ENCODE measurements around the gene WDR86.

WDR86 gene

DNA sequence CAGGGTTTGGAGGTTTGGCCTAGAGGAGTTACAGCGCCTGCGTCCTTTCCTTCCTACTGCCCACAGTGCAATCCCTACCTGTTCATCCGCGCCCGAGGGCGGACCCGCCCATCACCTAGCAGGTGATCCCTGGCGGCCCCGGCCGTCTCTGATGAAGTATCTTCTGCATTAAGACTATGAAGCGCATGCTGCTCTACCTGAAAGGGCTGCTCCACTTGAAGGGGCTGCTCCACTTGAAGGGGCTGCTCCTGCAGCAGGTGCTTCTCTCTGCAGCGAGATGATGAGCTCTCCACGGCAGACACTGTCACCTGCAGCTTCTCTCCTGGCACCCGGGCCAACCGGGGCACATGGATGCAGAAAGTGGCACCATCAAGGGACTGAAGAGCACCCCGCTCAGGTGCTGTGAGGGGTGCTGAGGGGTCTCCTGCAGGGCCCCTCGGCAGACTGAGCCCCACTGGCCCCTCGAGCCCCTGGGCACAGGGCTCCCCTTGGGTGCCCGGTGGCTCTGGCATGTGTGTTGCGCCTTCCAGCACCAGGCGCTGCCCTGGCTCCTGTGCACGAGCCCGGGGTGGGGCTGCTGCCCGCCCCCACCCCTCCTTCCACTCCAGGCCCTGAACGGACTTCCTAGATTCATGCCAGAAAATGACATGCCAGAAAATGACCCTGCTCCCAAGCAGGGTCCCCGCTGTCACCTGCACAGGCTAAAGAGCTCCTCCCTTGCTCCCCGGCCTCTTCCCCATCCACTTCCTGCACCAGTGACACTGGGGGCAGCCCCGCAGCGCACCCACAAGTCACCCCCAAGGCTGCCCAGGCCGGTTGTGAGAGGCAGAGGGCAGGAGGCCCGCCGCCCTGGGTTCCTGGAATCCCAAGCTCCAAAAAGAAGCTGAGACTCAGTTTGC lies 29.4 kb downstream of the WDR86 start:
- peaks cover 18% of the 10 kb centered on the region for H3K36me3 ChIP-seq (ENCODE audit: insufficient read depth, low read length)
- H3K27me3 ChIP-seq (ENCODE audit: insufficient read depth, low read length), result peaks cover 38% of the 10 kb centered on the region

DNA sequence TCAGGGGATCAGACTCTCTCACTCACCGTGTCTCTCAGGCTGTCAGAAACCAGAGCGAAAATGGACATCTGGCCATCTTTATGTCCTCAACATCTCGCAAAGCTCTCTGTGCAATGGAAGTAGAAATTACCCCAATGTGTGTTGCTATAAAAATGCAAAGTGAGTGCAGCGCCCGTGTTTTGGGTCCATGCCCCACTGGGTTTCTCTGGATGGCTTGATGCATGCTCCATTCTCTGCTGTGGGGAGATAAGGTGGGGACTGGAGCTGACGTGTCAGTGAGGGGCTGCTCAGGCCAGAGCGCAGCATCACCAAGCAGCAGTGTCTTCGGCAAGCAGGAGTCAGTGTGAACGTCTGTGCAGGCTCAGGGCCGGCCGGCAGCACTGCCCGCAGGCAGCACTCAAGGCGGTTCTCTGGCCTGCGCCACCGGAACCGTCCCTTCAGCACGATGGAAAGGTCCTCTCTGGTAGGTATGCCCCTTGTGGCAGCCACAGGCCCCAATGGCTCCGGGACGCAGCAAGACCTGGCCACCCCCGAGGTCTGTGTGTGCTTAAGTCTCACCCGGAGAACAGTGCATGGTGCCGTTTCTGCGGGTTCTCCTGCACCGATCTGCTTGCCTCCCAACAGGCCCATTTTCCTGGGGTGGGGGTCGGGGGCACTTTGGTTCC lies 30.2 kb downstream of the WDR86 start:
- Histone ChIP-seq H3K36me3 (ENCODE audit: insufficient read depth, low read length) (peaks cover 19% of the 10 kb centered on the region), H3K9ac (ENCODE audit: low read depth, low read length) (no peak overlapping the region), H3K27me3 (ENCODE audit: insufficient read depth, low read length) (peaks cover 36% of the 10 kb centered on the region), H3K4me3 (ENCODE audit: low read length) (no peak overlapping the region), H3K27ac (ENCODE audit: low read depth, low read length) (no peak overlapping the region), H3K4me1 (ENCODE audit: insufficient read depth, low read length) (peaks cover 12% of the 10 kb centered on the region; the same call in 1 of the 2 replicates), H3K9me3 (ENCODE audit: insufficient read depth, low read depth, low read length) (no peaks in the 10 kb centered on the region)
- 87% methylated on average over 25 of the region's 25 CpGs for WGBS

More for the DNA sequence above, 29.4 kb downstream of the WDR86 start:
- WGBS, result 86% methylated on average over 32 of the region's 32 CpGs
- Histone ChIP-seq H3K9ac (ENCODE audit: low read depth, low read length) (no peak overlapping the region), H3K27ac (ENCODE audit: low read depth, low read length) (no peak overlapping the region; the same call in 1 of the 2 replicates), H3K9me3 (ENCODE audit: insufficient read depth, low read depth, low read length) (no peaks in the 10 kb centered on the region), H3K4me3 (ENCODE audit: low read length) (peak overlapping the region; percentile 47; the same call in 1 of the 2 replicates), H3K4me1 (ENCODE audit: insufficient read depth, low read length) (peaks cover 12% of the 10 kb centered on the region; the same call in 1 of the 2 replicates)

DNA sequence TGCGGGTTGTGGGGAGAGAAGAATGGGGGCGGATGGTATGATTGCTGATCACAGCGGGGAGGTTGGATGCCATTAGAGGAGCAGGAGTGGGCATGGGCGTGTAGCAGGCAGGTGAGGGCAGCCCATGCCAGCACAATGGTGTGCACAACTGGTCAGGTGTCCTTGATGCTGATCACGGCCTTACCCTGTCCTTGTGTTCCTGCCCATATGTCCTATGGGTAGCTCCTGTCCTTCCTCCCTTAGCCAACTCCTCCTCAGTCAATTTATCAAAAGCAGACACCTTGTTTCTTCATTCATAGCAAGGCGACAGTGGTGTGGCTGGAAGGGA lies 30.7 kb downstream of the WDR86 start:
- H3K27me3 ChIP-seq (ENCODE audit: insufficient read depth, low read length), result peaks cover 33% of the 10 kb centered on the region
- H3K9ac ChIP-seq (ENCODE audit: low read depth, low read length), result no peak overlapping the region
- H3K4me3 ChIP-seq (ENCODE audit: low read length), result no peak overlapping the region
- peaks cover 12% of the 10 kb centered on the region; the same call in 1 of the 2 replicates for H3K4me1 ChIP-seq (ENCODE audit: insufficient read depth, low read length)
- 93% methylated on average over 6 of the region's 6 CpGs for WGBS
- H3K27ac ChIP-seq (ENCODE audit: low read depth, low read length), result no peak overlapping the region
- peaks cover 22% of the 10 kb centered on the region for H3K36me3 ChIP-seq (ENCODE audit: insufficient read depth, low read length)
- no peaks in the 10 kb centered on the region for H3K9me3 ChIP-seq (ENCODE audit: insufficient read depth, low read depth, low read length)

- Histone ChIP-seq H3K27ac (ENCODE audit: low read depth, low read length) (no peak overlapping the region), H3K27me3 (ENCODE audit: insufficient read depth, low read length) (peaks cover 28% of the 10 kb centered on the region), H3K4me1 (ENCODE audit: insufficient read depth, low read length) (peaks cover 12% of the 10 kb centered on the region; the same call in 1 of the 2 replicates), H3K9me3 (ENCODE audit: insufficient read depth, low read depth, low read length) (no peaks in the 10 kb centered on the region), H3K9ac (ENCODE audit: low read depth, low read length) (no peak overlapping the region), H3K36me3 (ENCODE audit: insufficient read depth, low read length) (peaks cover 22% of the 10 kb centered on the region), H3K4me3 (ENCODE audit: low read length) (no peak overlapping the region)
- WGBS, result 96% methylated on average over 17 of the region's 17 CpGs
These were observed 31.2 kb downstream of the WDR86 start for GRCh38 chr7:151378496-151379192.

DNA sequence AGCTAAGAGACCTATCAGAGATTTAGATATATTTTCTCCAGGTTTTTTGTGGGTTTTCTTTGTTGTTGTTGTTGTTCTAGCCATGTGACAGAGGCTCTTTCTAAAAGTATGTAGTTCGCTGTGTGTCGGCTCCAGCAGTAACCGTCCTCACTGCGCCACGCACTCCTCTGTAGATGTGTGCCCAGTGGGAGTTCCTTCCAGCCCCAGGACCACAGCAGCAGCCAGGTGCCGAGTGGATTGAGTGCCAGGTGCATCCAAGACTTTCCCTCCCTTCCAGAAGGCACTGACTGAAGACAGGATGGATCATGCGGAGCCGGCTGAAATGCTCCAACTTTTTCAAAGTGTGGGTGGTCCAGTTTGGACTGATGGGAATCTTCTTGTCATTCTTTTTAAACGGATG lies 31.8 kb downstream of the WDR86 start:
- peaks cover 21% of the 10 kb centered on the region for H3K27me3 ChIP-seq (ENCODE audit: insufficient read depth, low read length)
- 94% methylated on average over 9 of the region's 9 CpGs for WGBS
- no peak overlapping the region for H3K27ac ChIP-seq (ENCODE audit: low read depth, low read length)
- no peak overlapping the region for H3K9ac ChIP-seq (ENCODE audit: low read depth, low read length)
- H3K4me1 ChIP-seq (ENCODE audit: insufficient read depth, low read length), result peaks cover 16% of the 10 kb centered on the region; the same call in 1 of the 2 replicates
- H3K4me3 ChIP-seq (ENCODE audit: low read length), result no peak overlapping the region
- peaks cover 22% of the 10 kb centered on the region for H3K36me3 ChIP-seq (ENCODE audit: insufficient read depth, low read length)
- H3K9me3 ChIP-seq (ENCODE audit: insufficient read depth, low read depth, low read length), result no peaks in the 10 kb centered on the region

DNA sequence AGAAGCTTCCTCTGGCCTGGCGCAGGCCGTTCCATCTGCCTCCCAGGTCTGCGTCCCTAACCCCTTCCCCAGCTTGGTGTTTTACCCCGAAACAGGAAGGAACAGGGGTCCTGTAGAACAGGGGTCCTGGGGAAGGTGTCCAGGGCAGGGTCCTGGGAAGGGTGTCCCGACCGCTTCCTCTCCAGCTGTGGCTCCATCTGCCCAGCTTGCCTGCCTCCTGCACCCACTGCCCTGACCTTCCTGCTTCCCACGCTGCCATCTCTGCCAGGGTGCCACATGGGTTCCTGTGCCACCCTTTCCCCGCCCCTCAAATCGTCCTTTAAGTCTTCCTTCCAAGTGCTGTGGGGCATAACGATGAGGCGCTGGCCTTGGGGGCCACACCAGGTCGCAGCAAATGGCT lies 32.4 kb downstream of the WDR86 start:
- H3K9ac ChIP-seq (ENCODE audit: low read depth, low read length), result no peak overlapping the region
- peaks cover 15% of the 10 kb centered on the region for H3K27me3 ChIP-seq (ENCODE audit: insufficient read depth, low read length)
- H3K4me3 ChIP-seq (ENCODE audit: low read length), result no peak overlapping the region
- H3K4me1 ChIP-seq (ENCODE audit: insufficient read depth, low read length), result peaks cover 20% of the 10 kb centered on the region; the same call in 1 of the 2 replicates
- WGBS, result 87% methylated on average over 12 of the region's 12 CpGs
- no peaks in the 10 kb centered on the region for H3K9me3 ChIP-seq (ENCODE audit: insufficient read depth, low read depth, low read length)
- no peak overlapping the region for H3K27ac ChIP-seq (ENCODE audit: low read depth, low read length)
- peaks cover 22% of the 10 kb centered on the region for H3K36me3 ChIP-seq (ENCODE audit: insufficient read depth, low read length)

- Histone ChIP-seq H3K9me3 (ENCODE audit: insufficient read depth, low read depth, low read length) (no peaks in the 10 kb centered on the region), H3K4me1 (ENCODE audit: insufficient read depth, low read length) (peaks cover 19% of the 10 kb centered on the region; the same call in 1 of the 2 replicates), H3K27ac (ENCODE audit: low read depth, low read length) (no peak overlapping the region), H3K9ac (ENCODE audit: low read depth, low read length) (no peak overlapping the region), H3K4me3 (ENCODE audit: low read length) (no peak overlapping the region), H3K27me3 (ENCODE audit: insufficient read depth, low read length) (peaks cover 5% of the 10 kb centered on the region), H3K36me3 (ENCODE audit: insufficient read depth, low read length) (peaks cover 22% of the 10 kb centered on the region)
- WGBS, result 95% methylated on average over 33 of the region's 33 CpGs
These were observed 33.5 kb downstream of the WDR86 start for GRCh38 chr7:151376218-151376902.

GRCh38 chr7:151375530-151376217 lies 34.2 kb downstream of the WDR86 start:
- Histone ChIP-seq H3K4me1 (ENCODE audit: insufficient read depth, low read length) (peaks cover 15% of the 10 kb centered on the region; the same call in 1 of the 2 replicates), H3K36me3 (ENCODE audit: insufficient read depth, low read length) (peaks cover 24% of the 10 kb centered on the region), H3K9me3 (ENCODE audit: insufficient read depth, low read depth, low read length) (no peaks in the 10 kb centered on the region), H3K9ac (ENCODE audit: low read depth, low read length) (no peak overlapping the region), H3K4me3 (ENCODE audit: low read length) (no peak overlapping the region), H3K27me3 (ENCODE audit: insufficient read depth, low read length) (no peaks in the 10 kb centered on the region), H3K27ac (ENCODE audit: low read depth, low read length) (no peak overlapping the region)
- 87% methylated on average over 10 of the region's 10 CpGs for WGBS

GRCh38 chr7:151374726-151375125 lies 35.1 kb downstream of the WDR86 start:
- no peak overlapping the region for H3K9ac ChIP-seq (ENCODE audit: low read depth, low read length)
- no peak overlapping the region for H3K4me3 ChIP-seq (ENCODE audit: low read length)
- 95% methylated on average over 14 of the region's 15 CpGs for WGBS
- H3K4me1 ChIP-seq (ENCODE audit: insufficient read depth, low read length), result peaks cover 14% of the 10 kb centered on the region; the same call in 1 of the 2 replicates
- H3K27ac ChIP-seq (ENCODE audit: low read depth, low read length), result no peak overlapping the region
- no peaks in the 10 kb centered on the region for H3K27me3 ChIP-seq (ENCODE audit: insufficient read depth, low read length)
- no peaks in the 10 kb centered on the region for H3K9me3 ChIP-seq (ENCODE audit: insufficient read depth, low read depth, low read length)
- peaks cover 29% of the 10 kb centered on the region for H3K36me3 ChIP-seq (ENCODE audit: insufficient read depth, low read length)

DNA sequence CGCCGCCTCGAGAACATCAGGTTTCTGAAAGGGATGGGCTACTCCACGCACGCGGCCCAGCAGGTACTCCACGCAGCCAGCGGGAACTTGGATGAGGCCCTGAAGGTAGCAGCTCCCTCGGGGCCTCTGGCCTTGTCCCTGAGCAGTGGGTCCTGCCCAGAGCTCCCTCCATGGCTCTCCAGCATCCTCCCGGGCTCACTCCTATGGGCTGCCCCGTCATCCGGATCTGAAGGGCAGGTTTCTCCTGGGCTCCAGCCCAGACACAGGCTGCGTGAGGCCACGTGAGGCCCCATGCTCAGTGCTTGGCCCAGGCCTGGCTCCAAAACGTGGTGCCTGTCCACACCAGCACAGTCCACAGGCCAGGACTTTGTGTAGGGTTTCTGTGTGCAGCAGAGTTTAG lies 35.7 kb downstream of the WDR86 start:
- peaks cover 14% of the 10 kb centered on the region; the same call in 1 of the 2 replicates for H3K4me1 ChIP-seq (ENCODE audit: insufficient read depth, low read length)
- WGBS, result 92% methylated on average over 15 of the region's 15 CpGs

More for the DNA sequence above, 35.7 kb downstream of the WDR86 start:
- peaks cover 35% of the 10 kb centered on the region for H3K36me3 ChIP-seq (ENCODE audit: insufficient read depth, low read length)
- H3K9ac ChIP-seq (ENCODE audit: low read depth, low read length), result no peak overlapping the region
- H3K27ac ChIP-seq (ENCODE audit: low read depth, low read length), result no peak overlapping the region
- H3K27me3 ChIP-seq (ENCODE audit: insufficient read depth, low read length), result no peaks in the 10 kb centered on the region
- no peak overlapping the region for H3K4me3 ChIP-seq (ENCODE audit: low read length)
- no peaks in the 10 kb centered on the region for H3K9me3 ChIP-seq (ENCODE audit: insufficient read depth, low read depth, low read length)
